Peyer's patch (tissue), 4 donors: ENCODE measurements around the gene TMEM131L.

Source experiments
- POLR2A ChIP-seq, 2 donors: fragments of 450-650 bp; IDR thresholded peaks; one replicate each; pipeline ENCODE4 v1.5.1; 2017; ENCODE audit warnings: antibody characterized with exemption in 2 of 2, mild to moderate bottlenecking in 2 of 2, moderate library complexity in 2 of 2
- TF ChIP-seq, protein P1 (sequence below), 6 experiments: fragments of 450-650 bp in 4 of 6; fragments of 200-600 bp in 2 of 6; sonication (generic) in 1 of 6; IDR thresholded peaks; one replicate each; pipeline ENCODE4 v1.5.1; 2017 to 2019; ENCODE audit warnings: antibody characterized with exemption in 6 of 6, mild to moderate bottlenecking in 3 of 6, moderate library complexity in 1 of 6

DNA sequence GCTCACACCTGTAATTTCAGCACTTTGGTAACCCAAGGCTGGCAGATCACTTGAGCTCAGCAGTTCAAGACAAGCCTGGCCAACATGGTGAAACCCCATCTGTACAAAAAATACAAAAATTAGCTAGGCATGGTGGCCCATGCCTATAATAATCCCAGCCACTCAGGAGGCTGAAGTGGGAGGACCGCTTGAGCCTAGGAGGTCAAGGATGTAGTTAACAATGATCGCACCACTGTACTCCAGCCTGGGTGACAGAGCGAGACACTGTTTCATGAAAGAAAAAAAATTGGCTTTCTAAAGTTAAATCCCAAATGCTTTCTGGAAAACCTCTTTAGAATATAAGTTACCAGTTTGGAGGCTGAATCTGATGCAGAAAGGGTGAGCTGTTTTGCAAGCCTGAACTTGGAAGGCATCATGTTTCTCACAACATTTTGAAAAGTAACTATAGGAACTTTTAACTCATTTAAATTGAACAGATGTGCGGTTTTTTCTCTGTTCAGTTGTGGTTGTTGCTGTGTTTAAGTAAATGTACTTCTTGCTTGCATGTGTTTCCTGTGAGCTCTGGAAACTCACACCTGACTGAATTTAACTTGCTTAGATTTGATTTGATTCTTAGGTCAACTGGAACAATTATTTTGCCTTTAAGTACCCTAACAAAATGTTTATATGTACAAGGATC, 39.8 kb upstream of the TMEM131L start:
- TF ChIP-seq POLR2A (IDR thresholded peaks at IDR 0.05), result no peak
- TF ChIP-seq, protein P1, sequence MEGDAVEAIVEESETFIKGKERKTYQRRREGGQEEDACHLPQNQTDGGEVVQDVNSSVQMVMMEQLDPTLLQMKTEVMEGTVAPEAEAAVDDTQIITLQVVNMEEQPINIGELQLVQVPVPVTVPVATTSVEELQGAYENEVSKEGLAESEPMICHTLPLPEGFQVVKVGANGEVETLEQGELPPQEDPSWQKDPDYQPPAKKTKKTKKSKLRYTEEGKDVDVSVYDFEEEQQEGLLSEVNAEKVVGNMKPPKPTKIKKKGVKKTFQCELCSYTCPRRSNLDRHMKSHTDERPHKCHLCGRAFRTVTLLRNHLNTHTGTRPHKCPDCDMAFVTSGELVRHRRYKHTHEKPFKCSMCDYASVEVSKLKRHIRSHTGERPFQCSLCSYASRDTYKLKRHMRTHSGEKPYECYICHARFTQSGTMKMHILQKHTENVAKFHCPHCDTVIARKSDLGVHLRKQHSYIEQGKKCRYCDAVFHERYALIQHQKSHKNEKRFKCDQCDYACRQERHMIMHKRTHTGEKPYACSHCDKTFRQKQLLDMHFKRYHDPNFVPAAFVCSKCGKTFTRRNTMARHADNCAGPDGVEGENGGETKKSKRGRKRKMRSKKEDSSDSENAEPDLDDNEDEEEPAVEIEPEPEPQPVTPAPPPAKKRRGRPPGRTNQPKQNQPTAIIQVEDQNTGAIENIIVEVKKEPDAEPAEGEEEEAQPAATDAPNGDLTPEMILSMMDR (IDR thresholded peaks at IDR 0.05), result no peak
